ENCODE measurements around the gene PPP5C.

The PPP5C gene

DNA sequence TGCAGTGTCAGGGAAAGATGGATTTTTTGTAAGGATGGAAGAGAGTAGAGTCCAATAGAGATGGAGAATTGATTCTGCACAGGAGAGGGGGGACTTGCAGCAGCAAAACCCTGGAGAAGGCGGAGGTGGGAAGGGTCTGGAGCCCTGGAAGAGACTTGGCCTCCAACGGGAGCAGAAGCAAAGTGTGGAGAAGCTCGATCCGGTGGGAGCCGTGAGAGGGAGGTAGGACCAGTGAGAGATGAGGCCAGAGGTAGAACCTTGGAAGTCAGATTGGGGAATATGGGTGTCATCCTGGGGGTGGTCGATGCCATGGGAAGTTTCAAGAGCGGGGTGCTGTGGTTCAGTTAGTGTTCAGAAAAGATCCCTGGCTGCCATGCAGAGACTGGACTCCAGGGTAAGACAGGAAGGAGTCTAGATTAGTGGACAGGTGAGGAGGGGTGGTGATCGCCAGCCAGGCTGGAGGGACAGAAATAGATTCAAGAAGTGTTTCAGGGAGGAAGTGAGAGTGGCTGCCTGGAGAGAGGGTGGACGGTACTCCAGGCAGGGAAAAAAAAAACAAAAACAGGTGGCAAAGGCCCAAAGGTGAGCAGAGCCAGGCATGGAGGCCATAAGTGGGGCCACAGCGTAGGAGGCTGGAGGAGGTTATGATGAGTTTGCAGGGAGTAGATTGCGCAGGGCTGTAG is 2.6 kb downstream of the PPP5C start:
- no peak for TF ChIP-seq POLR2A (IDR thresholded peaks at IDR 0.05; ENCODE audit: low read length)
- TF ChIP-seq GATA1 (IDR thresholded peaks at IDR 0.05; ENCODE audit: low read depth, low read length) = no peak
- DNase-seq = no peak

DNA sequence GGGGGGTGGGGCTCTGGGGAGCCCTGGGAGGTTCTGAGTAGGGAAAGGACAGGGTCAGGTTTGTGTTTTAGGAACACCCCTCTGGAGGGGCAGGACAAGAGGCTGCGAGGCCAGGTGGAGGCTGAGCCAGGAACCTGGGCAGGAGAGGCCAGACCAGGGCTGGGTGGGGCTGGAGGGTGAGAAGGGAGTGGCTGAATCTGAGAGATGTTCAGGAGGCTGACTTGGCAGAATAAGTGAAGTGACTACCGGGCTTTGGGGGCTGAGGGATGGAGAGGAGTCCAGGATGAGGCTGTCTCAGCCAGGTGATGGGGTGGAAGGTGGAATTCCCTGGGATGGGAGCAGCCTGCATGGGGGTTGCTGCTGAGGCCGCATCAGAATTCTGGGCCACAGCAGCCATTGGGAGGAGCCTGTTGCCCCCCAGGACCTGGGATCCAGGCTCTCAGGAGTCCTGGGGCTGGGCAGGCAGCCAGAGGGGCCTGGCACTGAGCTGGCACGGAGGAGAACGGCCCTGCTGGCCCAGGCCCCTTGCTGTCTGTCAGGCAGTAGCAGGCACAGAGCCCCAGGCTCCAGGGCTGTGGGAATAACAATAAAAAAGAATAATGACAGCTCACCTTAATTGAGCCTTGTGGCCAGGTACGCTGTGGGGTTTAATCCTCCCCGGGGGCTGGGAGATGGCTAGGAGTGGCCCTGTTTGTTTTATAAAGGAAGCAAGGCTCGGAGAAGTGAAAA is 3.3 kb downstream of the PPP5C start:
- TF ChIP-seq GATA1 (IDR thresholded peaks at IDR 0.05; ENCODE audit: low read depth, low read length) (no peak), POLR2A (IDR thresholded peaks at IDR 0.05; ENCODE audit: low read length) (no peak)
- peak; percentile 21 to 49 for DNase-seq

DNA sequence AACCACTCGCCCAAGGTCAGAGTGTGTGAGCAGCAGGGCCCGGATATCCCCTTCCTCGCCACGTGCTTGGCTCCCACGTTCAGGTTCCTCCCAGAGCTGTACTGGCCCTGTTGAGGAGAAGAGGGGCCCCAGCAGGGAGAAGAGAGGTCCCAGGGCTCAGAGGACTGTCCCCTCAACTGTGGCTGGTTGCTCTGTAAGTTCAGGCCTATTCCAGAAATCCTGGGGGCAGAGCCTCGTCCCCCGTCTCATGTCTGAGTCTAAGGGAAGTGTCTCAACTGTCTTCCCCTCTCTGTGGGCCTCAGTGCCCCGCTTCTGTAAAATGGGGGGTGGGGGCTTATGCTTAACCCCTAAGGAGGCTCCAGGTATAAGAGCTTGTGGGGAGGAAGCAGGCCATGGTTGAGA is 3.9 kb downstream of the PPP5C start:
- TF ChIP-seq POLR2A (IDR thresholded peaks at IDR 0.05; ENCODE audit: low read length) = no peak
- no peak for TF ChIP-seq GATA1 (IDR thresholded peaks at IDR 0.05; ENCODE audit: low read depth, low read length)
- DNase-seq = no peak

DNA sequence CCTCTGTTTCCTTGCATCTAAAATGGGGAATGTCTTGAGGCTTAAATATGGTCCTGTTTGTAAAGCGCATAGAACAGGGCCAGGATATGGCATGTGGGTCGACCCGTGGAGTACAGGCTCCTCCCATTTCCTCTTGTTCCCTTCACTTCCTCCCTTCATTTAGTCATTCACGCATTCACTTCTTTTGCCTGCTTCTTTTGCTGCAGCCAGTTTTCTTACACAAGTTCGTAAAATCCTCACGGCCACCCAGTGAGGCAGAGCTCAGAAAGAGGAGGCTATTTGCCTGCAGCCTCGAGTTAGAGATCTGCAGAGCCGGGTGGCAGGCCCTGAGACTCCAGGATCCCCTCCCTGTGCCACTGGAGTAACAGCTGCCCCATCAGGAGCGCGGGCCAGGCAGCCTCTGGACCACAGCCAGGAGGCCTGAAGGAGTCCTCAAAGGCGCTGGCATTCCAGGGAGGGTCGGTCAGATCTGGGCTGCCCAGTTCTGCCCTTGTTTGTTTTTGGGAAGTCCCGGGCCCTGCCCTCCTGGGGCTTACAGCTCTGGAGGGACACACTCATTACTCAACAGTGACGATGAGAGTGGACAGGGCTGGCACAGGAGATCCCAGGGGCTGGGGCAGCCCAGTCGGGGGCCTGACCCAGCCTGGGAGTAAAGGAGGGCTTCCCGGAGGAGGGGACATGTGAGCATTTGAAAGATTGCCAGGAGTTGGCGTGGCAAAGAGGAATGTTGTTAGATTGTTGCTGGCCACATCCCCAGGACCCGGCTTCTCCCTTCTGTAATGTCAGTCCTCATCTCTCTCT is 4.6 kb downstream of the PPP5C start:
- DNase-seq = no peak
- TF ChIP-seq POLR2A (IDR thresholded peaks at IDR 0.05; ENCODE audit: low read length) (no peak), GATA1 (IDR thresholded peaks at IDR 0.05; ENCODE audit: low read depth, low read length) (no peak)

DNA sequence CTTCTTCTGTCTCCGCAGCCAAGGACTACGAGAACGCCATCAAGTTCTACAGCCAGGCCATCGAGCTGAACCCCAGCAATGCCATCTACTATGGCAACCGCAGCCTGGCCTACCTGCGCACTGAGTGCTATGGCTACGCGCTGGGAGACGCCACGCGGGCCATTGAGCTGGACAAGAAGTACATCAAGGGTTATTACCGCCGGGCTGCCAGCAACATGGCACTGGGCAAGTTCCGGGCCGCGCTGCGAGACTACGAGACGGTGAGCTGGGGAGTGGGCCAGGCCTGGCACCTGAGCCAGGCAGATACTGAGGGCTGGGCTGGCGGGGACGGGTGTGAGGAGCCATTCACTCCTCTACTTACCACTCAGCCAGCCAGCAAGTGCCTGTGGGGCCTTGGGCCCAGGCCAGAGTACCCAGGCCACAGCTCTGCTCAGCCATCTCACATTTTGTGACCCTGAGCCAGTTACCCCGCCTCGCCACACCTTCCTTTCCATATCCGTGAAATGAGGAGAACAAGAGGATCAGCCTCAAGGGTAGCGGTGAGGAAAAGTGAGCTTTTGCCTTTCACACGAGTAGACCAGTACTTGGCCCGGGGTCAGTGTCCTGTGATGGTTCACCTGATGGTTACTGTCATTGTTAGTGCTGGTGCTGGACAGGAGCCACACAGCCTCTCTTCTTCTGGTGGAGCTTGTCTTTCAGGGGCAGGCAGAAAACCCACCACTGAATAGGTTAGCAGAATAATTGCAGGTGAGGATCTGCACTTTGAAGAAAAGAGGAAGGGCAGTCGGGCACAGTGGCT is 7.0 kb downstream of the PPP5C start:
- no peak for DNase-seq
- TF ChIP-seq POLR2A (IDR thresholded peaks at IDR 0.05; ENCODE audit: low read length) (no peak), GATA1 (IDR thresholded peaks at IDR 0.05; ENCODE audit: low read depth, low read length) (no peak)

DNA sequence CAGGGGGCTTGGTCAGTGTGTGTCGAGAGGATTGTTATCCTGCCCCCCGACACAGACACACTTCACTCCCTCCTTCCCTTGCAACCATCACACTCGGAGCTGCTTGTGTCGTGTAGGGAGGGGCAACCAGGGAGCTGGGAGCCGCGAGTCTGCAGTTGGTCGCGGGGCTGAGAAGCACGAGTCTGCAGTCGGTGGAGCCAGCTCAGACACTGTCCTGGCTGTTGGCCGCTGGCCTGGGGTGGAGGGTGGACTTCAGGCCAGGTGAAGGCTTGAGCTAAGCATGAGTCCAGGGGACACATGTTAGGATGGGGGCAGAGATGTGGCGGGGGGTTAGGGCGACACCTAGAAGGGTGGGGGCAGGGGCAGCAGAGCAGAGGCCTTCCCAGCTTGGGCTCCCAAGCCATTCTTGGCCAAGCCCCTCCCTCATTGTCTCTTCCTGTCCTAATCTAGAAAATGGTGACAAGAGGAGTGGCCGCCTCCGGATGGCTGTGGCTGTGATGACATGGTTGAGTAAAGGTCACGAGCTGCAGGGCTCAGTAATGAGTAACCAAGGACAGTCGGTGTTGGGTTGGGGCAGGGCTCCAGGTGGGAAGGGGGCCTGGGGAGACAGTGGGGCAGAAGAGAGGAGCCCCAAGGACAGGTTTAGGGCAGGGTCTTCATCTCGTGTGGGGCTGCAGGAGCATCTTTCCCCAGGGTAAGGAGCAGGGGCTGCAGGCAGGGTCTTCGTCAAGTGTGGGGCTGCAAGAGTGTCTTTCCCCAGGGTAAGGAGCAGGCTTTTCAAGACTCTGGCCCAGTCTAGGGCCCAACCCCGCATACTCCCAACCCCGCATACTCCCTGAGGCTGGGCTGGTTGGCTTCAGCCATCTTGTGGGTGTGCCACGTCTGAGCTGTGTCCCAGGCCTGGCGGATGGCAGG is 8.6 kb downstream of the PPP5C start:
- TF ChIP-seq POLR2A (IDR thresholded peaks at IDR 0.05; ENCODE audit: low read length) (no peak), GATA1 (IDR thresholded peaks at IDR 0.05; ENCODE audit: low read depth, low read length) (no peak)
- no peak for DNase-seq

DNA sequence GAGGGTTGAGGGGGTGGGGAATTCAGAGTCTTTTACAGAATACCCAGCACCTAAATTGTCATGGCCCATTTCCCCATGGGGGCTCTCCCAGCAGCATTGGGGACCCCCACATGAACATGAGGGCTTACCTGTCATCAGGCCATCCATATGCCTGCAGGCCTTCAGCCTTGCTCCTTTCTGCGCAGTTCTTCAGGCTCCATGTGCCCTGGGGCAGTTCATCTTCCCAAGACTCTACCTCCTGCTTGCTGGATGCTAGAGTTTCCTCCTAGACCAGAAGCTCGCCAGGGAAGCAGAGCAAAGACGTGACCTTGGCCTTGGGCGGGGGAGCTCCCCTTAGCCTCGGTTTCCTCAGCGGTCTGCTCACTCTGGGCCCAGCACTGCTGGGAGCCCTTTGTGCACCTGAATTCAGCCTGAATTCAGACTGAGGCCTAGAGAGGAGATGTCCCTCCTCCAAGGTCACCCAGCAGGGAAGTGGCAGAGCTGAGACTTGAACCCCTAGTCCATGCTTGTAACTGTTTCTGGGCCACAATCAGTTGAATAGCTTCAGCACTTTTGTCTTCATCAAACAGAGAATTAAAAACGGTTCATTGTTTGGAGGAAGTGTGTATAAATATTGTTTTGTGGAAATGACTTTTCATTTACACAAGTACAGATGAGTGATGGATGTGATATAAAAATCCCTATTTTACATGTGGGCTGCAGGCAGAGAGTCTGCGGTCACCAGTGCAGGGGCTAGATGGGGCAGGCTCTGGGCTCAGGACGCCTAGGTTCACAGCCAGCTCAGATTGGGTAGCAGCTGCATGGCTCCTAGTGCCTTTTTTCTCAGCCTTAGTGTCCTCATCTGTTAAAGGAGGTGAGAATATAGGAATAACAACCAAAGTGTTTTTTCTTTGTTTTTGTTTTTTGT is 9.5 kb downstream of the PPP5C start:
- DNase-seq = no peak
- TF ChIP-seq POLR2A (IDR thresholded peaks at IDR 0.05; ENCODE audit: low read length) (no peak), GATA1 (IDR thresholded peaks at IDR 0.05; ENCODE audit: low read depth, low read length) (no peak)

DNA sequence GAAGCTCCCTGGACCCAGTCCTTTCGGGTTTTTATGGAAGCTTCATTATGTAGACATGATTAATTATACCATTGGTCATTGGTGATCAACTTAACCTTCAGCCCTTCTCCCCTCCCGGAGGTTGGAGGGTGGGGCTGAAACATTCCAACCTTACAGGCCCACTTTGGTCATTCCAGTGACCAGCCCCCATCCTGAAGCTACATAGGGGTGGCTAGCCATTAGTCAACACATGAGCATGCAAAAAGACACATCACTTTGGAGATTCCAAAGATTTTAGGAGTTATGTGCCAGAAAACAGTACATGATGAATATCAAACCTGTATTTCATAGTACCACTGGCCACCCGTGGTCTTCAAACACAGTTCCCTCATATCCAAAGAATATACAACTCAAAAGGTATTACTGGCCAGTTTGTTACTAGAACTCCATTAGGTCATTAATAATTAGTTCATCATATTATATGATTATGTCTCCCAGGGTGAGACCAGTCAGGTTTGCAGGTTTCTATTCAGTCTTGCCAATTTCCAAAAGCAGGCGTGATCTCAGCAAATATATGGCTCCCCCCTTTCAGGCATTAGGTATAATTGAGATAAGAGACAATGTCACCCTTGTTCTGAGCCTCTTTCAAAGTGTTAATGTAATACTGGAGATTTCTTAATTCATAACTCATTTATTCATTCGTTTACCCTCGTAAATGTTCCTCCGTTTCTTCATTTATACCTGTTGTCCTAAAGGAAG is 11.1 kb downstream of the PPP5C start:
- no peak for DNase-seq
- TF ChIP-seq GATA1 (IDR thresholded peaks at IDR 0.05; ENCODE audit: low read depth, low read length) = no peak
- no peak for TF ChIP-seq POLR2A (IDR thresholded peaks at IDR 0.05; ENCODE audit: low read length)

DNA sequence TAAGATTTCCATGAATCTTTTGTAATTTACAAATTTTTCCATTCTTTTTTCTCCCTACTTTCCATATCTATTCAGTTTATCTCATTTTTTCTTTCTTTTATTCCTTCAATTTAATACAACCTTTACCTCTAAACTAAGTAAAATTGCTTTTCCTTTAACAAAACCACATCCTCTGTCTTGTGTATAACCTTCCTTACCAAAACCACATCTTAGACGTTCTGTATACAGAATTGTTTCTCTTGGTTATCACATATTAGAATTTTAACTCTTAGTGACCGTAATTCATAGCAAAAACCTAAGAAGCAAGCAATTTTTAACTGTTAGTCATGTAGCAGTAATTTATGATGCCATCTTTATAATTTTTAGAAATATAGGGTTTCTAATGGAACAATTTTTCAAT is 15.0 kb downstream of the PPP5C start:
- no peak for TF ChIP-seq POLR2A (IDR thresholded peaks at IDR 0.05; ENCODE audit: low read length)
- no peak for DNase-seq

DNA sequence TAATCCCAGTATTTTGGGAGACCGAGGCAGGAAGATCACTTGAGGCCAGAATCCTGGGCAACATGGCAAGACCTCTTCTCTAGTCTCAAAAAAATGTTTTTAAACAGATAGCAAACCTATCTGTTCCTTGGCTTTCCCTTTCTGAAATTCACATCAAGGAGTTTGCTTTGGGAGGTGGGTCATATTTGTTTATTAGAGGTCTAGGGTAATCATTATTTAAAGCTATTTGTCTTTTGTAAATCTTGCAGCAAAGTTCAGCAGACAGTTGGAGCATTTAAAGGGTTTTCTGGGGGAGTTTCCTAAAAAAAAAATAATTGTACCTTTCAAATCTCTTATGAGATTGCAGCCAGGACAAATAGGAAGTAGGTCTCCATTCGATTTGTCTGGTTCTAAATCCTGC is 17.5 kb downstream of the PPP5C start:
- TF ChIP-seq GATA1 (IDR thresholded peaks at IDR 0.05; ENCODE audit: low read depth, low read length) = no peak
- TF ChIP-seq POLR2A (IDR thresholded peaks at IDR 0.05; ENCODE audit: low read length) = no peak
- no peak for DNase-seq

DNA sequence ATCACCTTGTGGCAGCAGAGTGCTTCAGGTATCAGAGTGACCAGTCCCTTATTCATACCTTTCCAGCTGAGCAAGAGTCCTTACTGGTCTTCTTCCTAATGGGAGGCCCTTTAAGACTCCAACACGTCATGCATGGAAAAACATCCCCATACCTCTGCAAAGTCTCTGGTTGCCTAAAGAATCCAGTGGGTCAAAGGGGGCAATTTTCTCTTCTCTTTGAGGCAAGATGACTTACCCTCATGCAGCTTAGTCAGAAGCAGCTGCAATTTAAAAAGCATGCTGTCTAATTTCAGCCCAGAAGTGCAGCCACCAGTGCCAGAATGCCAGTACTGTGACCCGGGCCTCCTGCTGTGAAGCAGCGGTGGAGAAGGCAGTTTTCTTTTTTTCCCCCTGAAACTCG is 18.7 kb downstream of the PPP5C start:
- TF ChIP-seq GATA1 (IDR thresholded peaks at IDR 0.05; ENCODE audit: low read depth, low read length) (no peak), POLR2A (IDR thresholded peaks at IDR 0.05; ENCODE audit: low read length) (no peak)
- DNase-seq = no peak

Measured in erythroblast (primary cell).